WTC11 (cell line): ENCODE measurements around the gene ARHGEF28. TPM values are rescaled to one million over a fixed set of nuclear protein-coding genes. Genes with fewer than 3 reads are reported as not detected.

Experiments
- ATAC-seq: fragments of 200-7000 bp; cut with Tn5 transposase; 2 replicates; pipeline ENCODE4 v1.10.0; 2021; ENCODE audit warnings: mild to moderate bottlenecking, moderate library complexity
- CTCF ChIA-PET: fragments of 300-600 bp; sonication (Branson Sonifier 250); formaldehyde crosslinking; loops from one replicate; lab custom pipeline; 2021; ENCODE audit warnings: antibody characterized with exemption; lab: Charles Lee
- POLR2A ChIA-PET: fragments of 350-600 bp; sonication (Branson Sonifier 250); formaldehyde crosslinking; loops from one replicate; lab custom pipeline; 2021; ENCODE audit warnings: antibody characterized with exemption; lab: Charles Lee
- DNase-seq: peaks from one replicate; pipeline ENCODE4 v3.0.0; 2021; ENCODE audit warnings: low spot score
- H3K27ac Mint-ChIP-seq: 2 replicates; pipeline ENCODE4 v1.8.0; 2021; ENCODE audit warnings: mixed read lengths
- H3K27me3 Mint-ChIP-seq: 2 replicates; pipeline ENCODE4 v1.8.0; 2021; ENCODE audit warnings: low read depth, mild to moderate bottlenecking, moderate library complexity, mixed read lengths
- H3K36me3 Mint-ChIP-seq: 2 replicates; pipeline ENCODE4 v1.8.0; 2021; ENCODE audit warnings: mixed read lengths
- H3K4me1 Mint-ChIP-seq: 2 replicates; pipeline ENCODE4 v1.8.0; 2022; ENCODE audit warnings: mixed read lengths
- H3K4me3 Mint-ChIP-seq: 2 replicates; pipeline ENCODE4 v1.8.0; 2021; ENCODE audit warnings: mild to moderate bottlenecking, moderate library complexity, mixed read lengths
- H3K9me3 Mint-ChIP-seq: 2 replicates; pipeline ENCODE4 v1.8.0; 2021; ENCODE audit warnings: mixed read lengths
- CREM ChIP-seq: sonication (generic); formaldehyde crosslinking; IDR thresholded peaks from 2 replicates; pipeline ENCODE4 v1.8.1; 2022; ENCODE audit warnings: mild to moderate bottlenecking, missing genetic modification reagents, moderate library complexity
- CTCF ChIP-seq: fragments of 200-600 bp; IDR thresholded peaks from 2 replicates; pipeline ENCODE4 v1.8.0; 2022; ENCODE audit warnings: antibody characterized with exemption
- E2F1 ChIP-seq: sonication (generic); formaldehyde crosslinking; IDR thresholded peaks from 2 replicates; pipeline ENCODE4 v1.8.0; 2022; ENCODE audit warnings: mild to moderate bottlenecking, missing genetic modification reagents
- E2F5 ChIP-seq: sonication (generic); formaldehyde crosslinking; IDR thresholded peaks from 2 replicates; pipeline ENCODE4 v1.8.1; 2022; ENCODE audit warnings: mild to moderate bottlenecking, moderate library complexity, missing genetic modification reagents
- EMX1 ChIP-seq: fragments of 250-450 bp; sonication (Bioruptor Pico); IDR thresholded peaks from 2 replicates; pipeline ENCODE4 v1.8.0; 2021; ENCODE audit warnings: mild to moderate bottlenecking
- GTF2I ChIP-seq: fragments of 250-450 bp; sonication (Bioruptor Pico); conservative IDR thresholded peaks from 2 replicates; pipeline ENCODE4 v1.4.0; 2021; ENCODE audit warnings: mild to moderate bottlenecking
- IRF2 ChIP-seq: sonication (generic); formaldehyde crosslinking; IDR thresholded peaks from 2 replicates; pipeline ENCODE4 v1.8.0; 2022; ENCODE audit warnings: low read depth, missing genetic modification reagents, borderline replicate concordance
- JAZF1 ChIP-seq: fragments of 250-450 bp; sonication (Bioruptor Pico); IDR thresholded peaks from 2 replicates; pipeline ENCODE4 v1.9.0; 2021; ENCODE audit warnings: moderate library complexity, mild to moderate bottlenecking, inconsistent platforms
- JUN ChIP-seq: sonication (generic); formaldehyde crosslinking; IDR thresholded peaks from 2 replicates; pipeline ENCODE4 v1.8.0; 2023; ENCODE audit warnings: mild to moderate bottlenecking, missing genetic modification reagents
- PREB ChIP-seq: sonication (generic); formaldehyde crosslinking; IDR thresholded peaks from 2 replicates; pipeline ENCODE4 v1.8.1; 2022; ENCODE audit warnings: mild to moderate bottlenecking, missing genetic modification reagents, moderate library complexity, borderline replicate concordance
- RORB ChIP-seq: fragments of 250-450 bp; sonication (Bioruptor Pico); IDR thresholded peaks from 2 replicates; pipeline ENCODE4 v1.9.0; 2021; ENCODE audit warnings: mild to moderate bottlenecking
- SMAD4 ChIP-seq: sonication (generic); formaldehyde crosslinking; IDR thresholded peaks from 2 replicates; pipeline ENCODE4 v1.8.0; 2022; ENCODE audit warnings: mild to moderate bottlenecking, missing genetic modification reagents
- STAT6 ChIP-seq: sonication (generic); formaldehyde crosslinking; conservative IDR thresholded peaks from 2 replicates; pipeline ENCODE4 v1.8.1; 2023; ENCODE audit warnings: mild to moderate bottlenecking, low read depth, missing genetic modification reagents, moderate library complexity
- ZBTB43 ChIP-seq: sonication (generic); formaldehyde crosslinking; IDR thresholded peaks from 2 replicates; pipeline ENCODE4 v1.8.1; 2023; ENCODE audit warnings: mild to moderate bottlenecking, missing genetic modification reagents
- ZNF121 ChIP-seq: sonication (generic); formaldehyde crosslinking; IDR thresholded peaks from 2 replicates; pipeline ENCODE4 v1.8.0; 2023; ENCODE audit warnings: missing genetic modification reagents
- ZNF396 ChIP-seq: fragments of 250-450 bp; sonication (Bioruptor Pico); IDR thresholded peaks from 2 replicates; pipeline ENCODE4 v1.8.0; 2021; ENCODE audit warnings: mild to moderate bottlenecking, moderate library complexity, borderline replicate concordance
- ZNF512 ChIP-seq: sonication (generic); formaldehyde crosslinking; IDR thresholded peaks from 2 replicates; pipeline ENCODE4 v1.8.1; 2022; ENCODE audit warnings: missing genetic modification reagents, borderline replicate concordance
- ZNF671 ChIP-seq: fragments of 250-450 bp; sonication (Bioruptor Pico); IDR thresholded peaks from 2 replicates; pipeline ENCODE4 v1.8.0; 2021; ENCODE audit warnings: mild to moderate bottlenecking
- ZSCAN18 ChIP-seq: fragments of 250-450 bp; sonication (Bioruptor Pico); IDR thresholded peaks from 2 replicates; pipeline ENCODE4 v2.1.2; 2022; ENCODE audit warnings: mild to moderate bottlenecking, moderate library complexity
- total RNA-seq: library from RNA; stranded (reverse); gene quantifications from 3 replicates; pipeline ENCODE4 v1.2.3, GENCODE V29; 2021

The ARHGEF28 gene
- total RNA-seq, 1 experiment from 2014 or later, result 0.96 TPM

- no peak for TF ChIP-seq GTF2I (CRISPR knock-in tag)
Measured at GRCh38 chr5:73648515-73648914, 22.5 kb downstream of the ARHGEF28 start (continued).

GRCh38 chr5:73649926-73650325 lies 23.9 kb downstream of the ARHGEF28 start:
- no peak for DNase-seq
- H3K9me3 Mint-ChIP-seq, result peaks cover 8% of the 10 kb centered on the region; the same call in 1 of the 2 replicates
- peaks cover 6% of the 10 kb centered on the region for H3K27me3 Mint-ChIP-seq
- TF ChIP-seq ZBTB43 (CRISPR knock-in tag) (no peak), IRF2 (no peak), RORB (CRISPR knock-in tag) (no peak), ZNF512 (CRISPR knock-in tag) (no peak), EMX1 (CRISPR knock-in tag) (no peak), ZNF671 (CRISPR knock-in tag) (no peak), GTF2I (CRISPR knock-in tag) (no peak), ZNF121 (CRISPR knock-in tag) (no peak), SMAD4 (CRISPR knock-in tag) (no peak), CTCF (no peak), E2F5 (no peak), E2F1 (CRISPR knock-in tag) (no peak)
- TF ChIP-seq, all 79 proteins: peak for 0
- no peaks in the 10 kb centered on the region for H3K36me3 Mint-ChIP-seq
- peaks cover 12% of the 10 kb centered on the region for H3K4me1 Mint-ChIP-seq
- no peak overlapping the region for H3K27ac Mint-ChIP-seq
- H3K4me3 Mint-ChIP-seq, result no peak overlapping the region
- ChIA-PET CTCF (interaction anchor here (1.0 kb wide), 1 partner anchor 143 kb away, joined by 3 read pairs; no protein-coding TSS in a partner anchor), POLR2A (no interaction called here)
- ATAC-seq, result no peak

- ChIA-PET POLR2A (no interaction called here), CTCF (no interaction called here)
- Mint-ChIP-seq H3K27me3 (peaks cover 3% of the 10 kb centered on the region), H3K27ac (no peak overlapping the region), H3K4me3 (no peak overlapping the region), H3K4me1 (no peaks in the 10 kb centered on the region), H3K36me3 (no peaks in the 10 kb centered on the region), H3K9me3 (peaks cover 8% of the 10 kb centered on the region; the same call in 1 of the 2 replicates)
- DNase-seq (no peak), ATAC-seq (no peak)
- TF ChIP-seq ZSCAN18 (CRISPR knock-in tag), result no peak
- no peak for TF ChIP-seq PREB (CRISPR knock-in tag)
- no peak for TF ChIP-seq CREM (CRISPR knock-in tag)
- no peak for TF ChIP-seq STAT6 (CRISPR knock-in tag)
- TF ChIP-seq ZNF396 (CRISPR knock-in tag), result no peak
- TF ChIP-seq JUN (CRISPR knock-in tag), result no peak
- no peak for TF ChIP-seq JAZF1 (CRISPR knock-in tag)
Measured at GRCh38 chr5:73652391-73652790, 26.4 kb downstream of the ARHGEF28 start.
